Measurements from ENCODE around the gene VSIG8. TPM values are rescaled to one million over a fixed set of nuclear protein-coding genes. Genes with fewer than 3 reads are reported as not detected.

VSIG8 gene
- total and polyA plus RNA-seq, 9 of the 15 experiments (the other 6 are each of a cell fraction or from before 2014, with no cell fraction given): not detected

- peak; percentile 37; the same call in 1 of the 2 replicates for TF ChIP-seq NCOR1 (IDR thresholded peaks at IDR 0.05)
- peak; percentile 43; the same call in 1 of the 2 replicates for TF ChIP-seq TCF3 (CRISPR knock-in tag; IDR thresholded peaks at IDR 0.05)
- no peak for TF ChIP-seq TCF15 (CRISPR knock-in tag; IDR thresholded peaks at IDR 0.05)
These were observed 34.1 kb upstream of the VSIG8 start (continued) for GRCh38 chr1:159896546-159896930.

- intact Hi-C loops (cut with micrococcal nuclease): no loop called here
- Histone ChIP-seq H3K79me2 (ENCODE audit: control insufficient read depth, insufficient read depth, low read length) (no peaks in the 10 kb centered on the region), H3K9me3 (replicated peaks; ENCODE audit: control insufficient read depth, insufficient read depth, low read depth, low read length) (no peaks in the 10 kb centered on the region), H2AFZ (ENCODE audit: low read depth, low read length) (no peak overlapping the region), H3K9me1 (ENCODE audit: control insufficient read depth, insufficient read depth, low read length) (no peaks in the 10 kb centered on the region), H3K4me1 (replicated peaks in 1 of 2; ENCODE audit: control insufficient read depth in 2 of 2, insufficient read depth in 2 of 2, low read length in 2 of 2) (peaks cover 15 to 29% of the 10 kb centered on the region in 2 experiments), H3K27ac (ENCODE audit: extremely low read depth, low read depth, low read length) (no peak overlapping the region), H4K20me1 (replicated peaks; ENCODE audit: control insufficient read depth, insufficient read depth, low read length) (no peaks in the 10 kb centered on the region), H3K4me3 (no peak overlapping the region), H3K27me3 (ENCODE audit: control insufficient read depth in 2 of 2, insufficient read depth in 2 of 2, low read length in 2 of 2) (0 out of 5 replicates have a peak, but pooled peaks cover 0 to 4% of the 10 kb centered on the region in 2 experiments), H3K36me3 (ENCODE audit: control insufficient read depth, insufficient read depth, low read length) (no peaks in the 10 kb centered on the region), H3K9ac (ENCODE audit: insufficient read depth in 1 of 2, low read depth in 2 of 2, low read length in 2 of 2) (peak overlapping the region in 1 of 2 experiments; percentile 11; a peak in 1 of 4 replicates), H3K4me2 (ENCODE audit: insufficient read depth, low read length) (0 out of 2 replicates have a peak overlapping the region, but pooled peaks have one; percentile 27)
- BruUV-seq (replicated peaks): no TSS peak
- FAIRE-seq (peak; percentile 55), DNase-seq (ENCODE audit: extremely low read depth in 1 of 4, low spot score in 3 of 4) (no peak), ATAC-seq (no peak)
- in situ Hi-C loops (cut with MboI): no loop called here
- POLR2A ChIA-PET: interaction anchor here (0.5 to 1.4 kb wide), 4 partner anchors 20 to 81 kb away, joined by 3 read pairs; no protein-coding TSS in a partner anchor
- whole genome bisulfite sequencing (ENCODE audit: insufficient coverage, low coverage, missing lambda C conversion rate): 38% methylated on average over 6 of the region's 6 CpGs
- CTCF ChIA-PET (ENCODE audit: low intra/inter-chr PET ratio): no interaction called here
- TF ChIP-seq SMARCA5 (IDR thresholded peaks at IDR 0.05) (no peak), RBM22 (IDR thresholded peaks at IDR 0.05; ENCODE audit: low read depth, low read length, poor library complexity, severe bottlenecking) (no peak), ZNF398 (CRISPR knock-in tag; IDR thresholded peaks at IDR 0.05) (no peak), NBN (IDR thresholded peaks at IDR 0.05; ENCODE audit: low read depth) (no peak), EZH2 (IDR thresholded peaks at IDR 0.05; ENCODE audit: borderline replicate concordance, low read depth, low read length) (no peak), GMEB1 (CRISPR knock-in tag; IDR thresholded peaks at IDR 0.05) (no peak), CHAMP1 (IDR thresholded peaks at IDR 0.05) (no peak), ZNF586 (CRISPR knock-in tag; conservative IDR thresholded peaks at IDR 0.05) (no peak), ETV1 (tag; conservative IDR thresholded peaks at IDR 0.05; ENCODE audit: low read depth) (no peak), HOXB6 (CRISPR knock-in tag; IDR thresholded peaks at IDR 0.05; ENCODE audit: borderline replicate concordance) (no peak)
These were observed 33.5 kb upstream of the VSIG8 start for GRCh38 chr1:159895836-159896545.

Measured in K562 (cell line).